GM19023 (cell line): ENCODE measurements around the gene ARL3.
"Not testable (repeated sequence)": the region's sequence is repeated elsewhere in the genome, so short reads cannot be mapped to it uniquely, and the experiment has no call there.

Experiments used
- ATAC-seq: cut with Tn5 transposase; IDR thresholded peaks from one replicate; pipeline ENCODE4 v1.9.1; 2021; ENCODE audit warnings: mild to moderate bottlenecking, moderate library complexity; ENCODE audit not compliant: unreplicated experiment

Gene ARL3

GRCh38 chr10:102713814-102714620 lies at the start of gene ARL3:
Gene ARL3, minus strand, starts transcription at chr10:102714397. Its CDS starts 122 bp downstream, at chr10:102714275.
- peak; percentile 77 for ATAC-seq

GRCh38 chr10:102763037-102763607 lies 48.9 kb upstream of the ARL3 start:
- ATAC-seq = no peak

- ATAC-seq = no peak
These were observed 48.3 kb upstream of the ARL3 start for GRCh38 chr10:102762401-102763015.

- no peak for ATAC-seq
These were observed 47.8 kb upstream of the ARL3 start for GRCh38 chr10:102761981-102762380.

GRCh38 chr10:102759497-102760210 lies 45.5 kb upstream of the ARL3 start:
- no peak for ATAC-seq

GRCh38 chr10:102758933-102759262 lies 44.7 kb upstream of the ARL3 start:
- not testable (repeated sequence) for ATAC-seq

- ATAC-seq = no peak
These were observed 44.2 kb upstream of the ARL3 start for GRCh38 chr10:102758240-102758932.

GRCh38 chr10:102757323-102757722 lies 43.1 kb upstream of the ARL3 start:
- no peak for ATAC-seq

- no peak for ATAC-seq
These were observed 39.5 kb upstream of the ARL3 start for GRCh38 chr10:102753718-102754117.

GRCh38 chr10:102752934-102753664 lies 38.9 kb upstream of the ARL3 start:
- ATAC-seq = no peak

- no peak for ATAC-seq
These were observed 38.2 kb upstream of the ARL3 start for GRCh38 chr10:102752266-102752930.

- no peak for ATAC-seq
These were observed 31.0 kb upstream of the ARL3 start for GRCh38 chr10:102745157-102745556.

- ATAC-seq = no peak
These were observed 30.3 kb upstream of the ARL3 start for GRCh38 chr10:102744374-102745051.

- peak; percentile 96 for ATAC-seq
These were observed 29.6 kb upstream of the ARL3 start, which contains the start of gene WBP1L for GRCh38 chr10:102743588-102744373. Gene WBP1L, plus strand, starts transcription at chr10:102743948. Its CDS starts 106 bp downstream, at chr10:102744054.

- ATAC-seq = no peak
These were observed 28.9 kb upstream of the ARL3 start for GRCh38 chr10:102743078-102743587.

GRCh38 chr10:102742313-102742712 lies 28.1 kb upstream of the ARL3 start:
- not testable (repeated sequence) for ATAC-seq

GRCh38 chr10:102741726-102742237 lies 27.6 kb upstream of the ARL3 start:
- no peak for ATAC-seq

- ATAC-seq = no peak
These were observed 26.0 kb upstream of the ARL3 start for GRCh38 chr10:102740229-102740628.
